ENCODE data around the gene ABTB2.

DNA sequence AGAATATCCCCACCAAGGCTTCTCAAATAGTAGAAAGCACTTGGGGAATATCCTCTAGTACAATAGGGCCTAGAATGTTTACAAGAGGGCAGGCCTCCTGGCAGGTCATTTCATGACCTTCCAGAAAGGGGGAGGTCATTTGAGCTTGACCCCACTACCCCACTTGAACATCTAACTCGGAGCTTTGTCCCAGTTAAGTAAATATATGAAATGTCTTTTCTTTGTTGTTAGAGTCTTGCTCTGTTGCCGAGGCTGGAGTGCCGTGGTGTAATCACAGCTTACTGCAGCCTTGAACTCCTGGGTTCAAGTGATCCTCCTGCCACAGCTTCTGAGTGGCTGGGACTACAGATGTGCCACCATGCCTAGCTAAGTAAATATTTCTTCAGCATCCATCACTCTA is 108.4 kb downstream of the ABTB2 start:
- TF ChIP-seq CTCF (IDR thresholded peaks at IDR 0.05) (no peak), POLR2A (IDR thresholded peaks at IDR 0.05) (no peak)

Data from Peyer's patch (tissue), 4 donors.